Activated naive CD4-positive, alpha-beta T cell treated with Interleukin-2 at 50 U/mL for 16 hours (primary cell): ENCODE measurements around the gene RRP1B.
A peak's percentile ranks its signal among the peaks of the same experiment; 100 is the strongest.
"Not testable (repeated sequence)": the region's sequence is repeated elsewhere in the genome, so short reads cannot be mapped to it uniquely, and the experiment has no call there.

Experiments used
- DNase-seq: peaks from one replicate; pipeline ENCODE4 v3.0.0-alpha.2; 2020

RRP1B gene

DNA sequence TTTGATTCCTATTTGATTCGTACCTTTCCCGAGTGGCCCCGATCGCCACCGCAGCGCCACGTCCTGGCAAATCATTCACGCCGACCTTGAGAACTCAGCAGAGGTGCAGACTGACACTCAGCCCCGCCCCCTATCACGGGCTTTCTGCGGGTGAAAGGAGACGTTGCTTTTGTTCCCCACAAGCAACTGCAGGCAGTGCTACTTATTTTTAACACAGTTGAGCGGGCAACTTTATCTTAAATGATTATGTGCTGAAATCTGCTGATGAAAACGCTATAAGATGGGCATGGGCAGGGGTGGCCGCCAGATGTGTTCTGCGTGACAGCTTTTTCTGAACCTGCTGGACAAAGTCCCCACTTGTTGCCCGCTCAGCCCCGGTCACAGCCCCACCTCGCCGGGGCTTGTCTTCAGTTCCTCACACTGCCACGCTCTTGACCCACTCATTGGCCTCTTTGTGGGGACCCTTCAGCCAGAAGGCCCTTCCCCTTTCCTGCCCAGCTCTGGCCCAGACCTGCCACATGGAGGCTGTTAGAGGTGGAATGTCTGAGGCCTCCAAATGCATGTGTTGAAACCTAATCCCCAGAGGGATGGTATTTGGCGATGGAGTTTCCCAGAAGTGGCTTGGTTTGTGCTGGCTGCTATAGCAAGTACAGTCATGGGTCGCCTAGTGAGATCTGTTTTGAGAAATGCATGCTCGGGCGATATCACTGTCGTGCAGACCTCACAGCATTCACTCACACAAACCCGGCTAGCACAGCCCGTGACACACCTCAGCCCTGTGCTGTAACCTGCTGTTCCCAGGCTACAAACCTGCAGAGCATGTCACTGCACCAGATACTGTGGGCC lies 43.9 kb downstream of the RRP1B start:
- DNase-seq: no peak

GRCh38 chr21:43707462-43707861 lies 48.1 kb downstream of the RRP1B start:
- DNase-seq: no peak

DNA sequence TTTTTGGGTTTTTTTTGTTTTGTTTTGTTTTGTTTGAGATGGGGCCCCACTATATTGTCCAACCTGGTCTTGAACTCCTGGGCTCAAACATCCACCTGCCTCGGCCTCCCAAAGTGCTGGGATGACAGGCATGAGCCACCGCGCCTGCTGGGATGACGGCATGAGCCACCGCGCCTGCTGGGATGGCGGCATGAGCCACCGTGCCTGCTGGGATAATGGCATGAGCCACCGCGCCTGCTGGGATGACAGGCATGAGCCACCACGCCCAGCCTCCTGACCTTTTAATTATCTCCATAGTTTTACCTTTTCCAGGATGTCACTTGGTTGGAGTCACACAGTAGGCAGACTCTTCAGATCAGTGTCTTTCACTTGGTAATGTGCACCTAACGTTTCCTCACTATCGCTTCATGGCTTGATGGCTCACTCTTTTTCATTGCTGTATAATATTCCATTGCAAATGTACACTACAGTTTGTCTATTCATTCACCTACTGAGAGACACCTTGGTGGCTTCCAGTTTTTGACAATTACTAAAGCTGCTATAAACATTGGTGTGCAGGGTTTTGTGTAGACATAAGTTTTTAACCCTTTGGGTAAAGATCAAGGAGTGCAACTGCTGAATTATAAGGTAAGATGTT lies 49.5 kb downstream of the RRP1B start:
- DNase-seq: no peak

GRCh38 chr21:43712268-43712942 lies 53.0 kb downstream of the RRP1B start:
- no peak for DNase-seq

DNA sequence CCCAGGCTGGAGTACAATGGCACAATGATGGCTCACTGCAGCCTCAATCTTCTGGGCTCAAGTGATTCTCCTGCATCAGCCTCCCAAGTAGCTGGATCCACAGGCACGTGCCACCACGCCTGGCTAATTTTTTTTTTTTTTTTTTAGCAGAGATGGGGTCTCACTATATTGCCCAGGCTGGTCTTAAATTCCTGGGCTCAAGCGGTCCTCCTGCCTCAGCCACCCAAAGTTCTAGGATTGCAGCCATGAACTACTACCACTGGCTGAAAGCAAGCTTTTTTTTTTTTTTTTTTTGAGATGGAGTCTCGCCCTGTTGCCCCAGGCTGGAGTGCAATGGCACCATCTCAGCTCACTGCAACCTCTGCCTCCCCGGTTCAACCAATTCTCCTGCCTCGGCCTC lies 53.8 kb downstream of the RRP1B start:
- DNase-seq: not testable (repeated sequence)

GRCh38 chr21:43716376-43717165 lies 57.2 kb downstream of the RRP1B start:
- DNase-seq: no peak

- no peak for DNase-seq
Measured at GRCh38 chr21:43717166-43717853, 58.0 kb downstream of the RRP1B start.

- no peak for DNase-seq
Measured at GRCh38 chr21:43717967-43718871, 58.9 kb downstream of the RRP1B start.

- peak; percentile 76 for DNase-seq
Measured at GRCh38 chr21:43718872-43719747, 59.8 kb downstream of the RRP1B start, which contains the start of gene PDXK. PDXK (plus strand) TSS chr21:43719129; CDS start chr21:43719295, 166 bp downstream.

DNA sequence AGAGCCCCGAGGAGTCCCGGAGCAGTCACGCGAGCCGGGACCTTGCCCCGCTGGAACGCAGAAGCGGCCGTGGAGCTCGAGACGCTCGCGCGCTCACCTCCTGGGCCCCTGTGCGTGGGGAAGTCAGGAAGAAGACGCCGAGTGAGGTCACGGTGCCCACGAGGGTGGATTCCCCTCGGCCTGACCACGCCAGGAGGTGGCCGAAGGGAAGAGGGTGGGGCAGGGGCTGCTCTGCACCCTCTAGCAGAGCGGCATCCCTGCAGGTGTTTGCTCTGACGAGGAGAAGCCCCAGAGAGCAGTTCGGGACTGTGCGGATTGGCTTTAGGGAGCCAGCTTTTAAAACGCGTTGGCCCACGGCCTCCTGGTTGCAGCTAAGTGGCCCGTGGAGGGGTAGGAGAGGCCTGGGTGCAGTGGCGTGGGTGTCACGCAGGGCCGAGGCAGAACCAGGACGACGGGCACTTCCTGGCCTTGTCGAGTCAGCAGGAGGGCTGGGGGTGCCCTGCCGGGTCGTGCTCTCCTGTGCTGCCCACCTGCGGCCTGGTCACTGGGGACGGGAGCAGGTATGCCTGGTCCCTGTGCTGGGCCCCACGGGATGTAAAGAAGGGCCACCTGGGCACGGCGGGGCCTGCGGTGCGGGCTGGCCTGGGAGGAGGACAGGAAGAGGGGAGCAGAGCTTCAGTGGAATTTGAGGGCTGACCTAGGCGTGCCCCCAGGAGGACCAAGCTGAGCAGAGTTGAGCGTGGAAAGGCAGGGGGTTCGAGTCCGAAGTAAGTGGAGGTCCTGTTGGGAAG lies 60.6 kb downstream of the RRP1B start:
- DNase-seq: peak; percentile 40

GRCh38 chr21:43720539-43721166 lies 61.3 kb downstream of the RRP1B start:
- no peak for DNase-seq

DNA sequence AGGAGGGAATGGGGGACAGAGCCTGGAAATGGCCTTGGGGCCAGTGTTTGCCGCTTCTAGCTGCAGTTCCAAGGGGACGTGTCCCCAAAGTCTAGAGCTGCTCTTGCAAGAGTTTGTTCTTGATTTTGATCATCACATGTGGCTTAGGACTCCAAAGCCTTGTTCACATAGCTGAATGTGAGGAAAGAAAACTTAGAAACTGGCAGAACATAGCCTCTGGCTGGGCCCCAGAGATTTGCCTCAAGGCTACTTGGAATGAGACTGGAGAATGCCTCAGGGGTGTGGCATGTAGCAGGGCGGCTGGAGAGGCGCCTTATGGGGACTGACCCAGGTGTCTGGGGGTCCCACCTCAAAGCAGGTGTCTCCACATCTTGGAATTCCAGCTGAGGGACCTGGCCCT lies 61.8 kb downstream of the RRP1B start:
- no peak for DNase-seq

- no peak for DNase-seq
Measured at GRCh38 chr21:43721939-43722338, 62.6 kb downstream of the RRP1B start.

DNA sequence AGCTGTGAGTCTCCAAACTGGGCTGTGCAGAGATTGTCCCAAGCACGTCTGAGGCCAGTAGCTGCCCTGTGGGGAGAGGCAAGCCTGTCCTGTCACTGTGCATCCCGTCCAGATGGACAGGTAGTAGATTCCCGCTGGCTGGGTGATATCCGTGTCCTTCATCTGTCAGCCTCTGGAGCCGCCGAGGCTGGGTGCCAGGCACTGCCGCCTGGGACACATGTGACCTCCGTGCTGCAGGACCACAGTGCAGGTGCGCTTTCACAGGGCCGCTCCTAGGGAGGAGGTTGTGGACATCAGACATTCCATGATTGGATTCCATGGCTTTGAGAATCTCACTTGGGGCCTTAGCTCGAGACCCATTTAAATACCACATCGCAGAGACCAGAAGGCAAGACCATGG lies 64.3 kb downstream of the RRP1B start:
- no peak for DNase-seq

DNA sequence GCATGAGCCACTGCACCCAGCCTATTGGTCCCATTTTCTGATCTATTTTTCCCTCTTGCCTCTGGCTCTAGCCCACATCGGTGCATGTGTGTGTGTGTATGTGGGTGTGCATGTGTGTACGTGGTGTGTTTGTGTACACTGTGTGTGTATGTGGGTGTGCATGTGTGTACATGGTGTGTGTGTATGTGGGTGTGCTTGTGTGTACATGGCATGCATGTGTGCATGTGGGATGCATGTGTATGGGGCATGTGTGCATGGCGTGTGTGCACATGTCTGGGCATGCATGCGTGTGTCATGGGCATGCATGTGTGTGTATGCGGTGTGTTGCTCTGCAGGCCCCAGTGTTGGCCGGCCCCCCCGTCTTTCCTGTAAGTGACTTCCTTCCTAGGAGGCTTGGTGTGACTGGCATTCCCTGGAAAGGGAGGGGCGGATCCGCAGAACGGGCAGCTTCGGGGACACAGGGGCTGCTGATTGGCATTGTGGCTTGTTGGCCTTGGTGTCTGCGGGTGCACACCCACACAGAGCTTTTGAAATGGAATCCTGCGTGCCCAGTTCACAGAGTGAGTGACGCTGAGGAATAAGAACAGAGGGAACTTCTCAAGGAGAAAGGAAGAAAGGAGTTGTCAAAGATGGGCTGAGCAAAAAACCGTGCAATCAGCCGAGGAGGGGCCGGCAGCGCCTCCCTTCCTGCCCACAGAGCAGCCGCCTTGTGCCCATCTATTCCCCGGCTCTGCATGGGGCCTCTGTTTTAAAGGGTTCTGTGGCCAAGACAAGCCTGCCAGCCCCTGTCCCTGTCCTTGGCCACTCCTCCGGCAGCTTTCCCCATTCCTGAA lies 67.5 kb downstream of the RRP1B start:
- no peak for DNase-seq

GRCh38 chr21:43727519-43728153 lies 68.3 kb downstream of the RRP1B start:
- no peak for DNase-seq

- DNase-seq: no peak
Measured at GRCh38 chr21:43728154-43728466, 68.8 kb downstream of the RRP1B start.
